ENCODE results near the gene TMED1.

TMED1 gene

GRCh38 chr19:10830931-10831779, 4.9 kb downstream of the TMED1 start:
- no peak for DNase-seq

- DNase-seq: no peak
Observed at GRCh38 chr19:10830370-10830769, 5.6 kb downstream of the TMED1 start.

- DNase-seq: no peak
Observed at GRCh38 chr19:10829967-10830366, 6.0 kb downstream of the TMED1 start.

GRCh38 chr19:10828981-10829821, 6.8 kb downstream of the TMED1 start:
- no peak for DNase-seq

GRCh38 chr19:10826846-10827245, 9.2 kb downstream of the TMED1 start:
- no peak for DNase-seq

GRCh38 chr19:10826231-10826630, 9.8 kb downstream of the TMED1 start:
- DNase-seq: no peak

- no peak for DNase-seq
Observed at GRCh38 chr19:10823690-10824089, 12.3 kb downstream of the TMED1 start.

- DNase-seq: no peak
Observed at GRCh38 chr19:10820173-10820572, 15.8 kb downstream of the TMED1 start.

GRCh38 chr19:10819124-10820060, 16.6 kb downstream of the TMED1 start:
- no peak for DNase-seq

GRCh38 chr19:10818301-10819123, 17.5 kb downstream of the TMED1 start:
- DNase-seq: no peak

GRCh38 chr19:10817291-10818038, 18.5 kb downstream of the TMED1 start:
- no peak for DNase-seq

- no peak for DNase-seq
Observed at GRCh38 chr19:10816691-10817090, 19.3 kb downstream of the TMED1 start.

GRCh38 chr19:10815969-10816644, 19.9 kb downstream of the TMED1 start:
- DNase-seq: no peak

GRCh38 chr19:10815007-10815536, 20.9 kb downstream of the TMED1 start:
- no peak for DNase-seq

GRCh38 chr19:10812902-10813404, 23.1 kb downstream of the TMED1 start:
- DNase-seq: peak; percentile 70

GRCh38 chr19:10812196-10812595, 23.8 kb downstream of the TMED1 start:
- no peak for DNase-seq

- DNase-seq: no peak
Observed at GRCh38 chr19:10811391-10812111, 24.5 kb downstream of the TMED1 start.

GRCh38 chr19:10809651-10810285, 26.2 kb downstream of the TMED1 start:
- peak; percentile 57 for DNase-seq
